ENCODE results near the gene WDFY3. TPM values are rescaled to one million over a fixed set of nuclear protein-coding genes. Genes with fewer than 3 reads are reported as not detected.
"Not testable (repeated sequence)": the region's sequence is repeated elsewhere in the genome, so short reads cannot be mapped to it uniquely, and the experiment has no call there.

WDFY3 gene
- total and polyA plus RNA-seq, 4 experiments from 2014 or later: 1.2 to 2.7 (median 2.1) TPM; not detected in 1

DNA sequence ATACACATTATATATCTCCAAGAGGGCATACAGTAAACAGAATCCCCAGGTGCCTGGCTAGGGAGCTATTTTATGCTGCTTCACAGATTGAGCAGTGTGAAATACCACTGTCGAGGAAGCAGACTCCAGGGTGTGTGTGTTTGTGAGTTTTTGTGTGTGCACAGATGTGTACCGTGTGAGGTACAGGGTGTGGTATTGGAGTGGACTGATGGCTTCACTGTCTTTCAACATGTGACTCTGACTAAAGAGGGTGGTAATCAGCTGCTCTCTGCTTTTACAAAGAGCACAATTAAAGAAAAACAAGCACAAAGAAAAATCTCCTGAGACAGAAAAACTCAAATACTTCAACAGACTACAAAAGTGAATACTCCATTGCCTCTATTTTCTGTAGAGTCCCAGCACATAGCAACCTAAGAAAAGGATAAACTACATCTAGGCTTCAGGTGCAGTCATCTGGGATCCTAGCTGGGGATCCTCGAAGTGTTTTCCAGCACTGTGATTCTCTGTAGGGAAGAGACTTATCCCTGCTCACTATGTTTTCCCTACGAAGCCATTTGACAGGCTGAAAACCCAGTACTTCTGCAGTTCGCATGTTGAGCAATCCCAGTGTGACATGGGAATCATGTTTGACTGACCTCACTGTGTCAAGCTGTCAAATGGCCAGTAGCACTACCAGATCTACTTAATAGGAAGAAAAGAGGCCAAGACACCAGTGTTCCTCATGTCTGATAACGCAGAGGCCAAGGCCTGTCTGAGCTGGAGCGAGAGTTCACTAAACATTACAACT is 283.2 kb downstream of the WDFY3 start:
- no peak for DNase-seq
- CTCF ChIA-PET (ENCODE audit: partially characterized antibody): no interaction called here
- no peaks in the 10 kb centered on the region for H3K27me3 ChIP-seq (ENCODE audit: insufficient read depth, low read length)
- POLR2A ChIA-PET (ENCODE audit: partially characterized antibody): no interaction called here
- intact Hi-C loops (cut with micrococcal nuclease): no loop called here
- no peak overlapping the region for H3K4me3 ChIP-seq (ENCODE audit: low read length in 2 of 2)
- H3K9me3 Mint-ChIP-seq: no peaks in the 10 kb centered on the region
- H3K27me3 Mint-ChIP-seq: peaks cover 2% of the 10 kb centered on the region in 2 donors
- no peak overlapping the region for H3K27ac Mint-ChIP-seq
- no peak overlapping the region for H3K27ac ChIP-seq (ENCODE audit: low read depth, low read length)
- no peaks in the 10 kb centered on the region for H3K4me1 ChIP-seq (ENCODE audit: insufficient read depth, low read length)
- H3K4me3 Mint-ChIP-seq: no peak overlapping the region
- H3K4me1 Mint-ChIP-seq: peaks cover 0 to 22% (median 4%) of the 10 kb centered on the region in 4 donors
- no peaks in the 10 kb centered on the region for H3K36me3 Mint-ChIP-seq
- H3K9me3 ChIP-seq (ENCODE audit: control insufficient read depth in 1 of 2, low read length in 2 of 2): no peaks in the 10 kb centered on the region
- no peaks in the 10 kb centered on the region for H3K36me3 ChIP-seq (ENCODE audit: insufficient read depth, low read length)

- H3K4me3 Mint-ChIP-seq; POLR2A ChIA-PET (ENCODE audit: partially characterized antibody); H3K27me3 Mint-ChIP-seq; H3K27ac Mint-ChIP-seq; H3K4me1 ChIP-seq (ENCODE audit: insufficient read depth, low read length); intact Hi-C loops (cut with micrococcal nuclease); H3K9me3 Mint-ChIP-seq; CTCF ChIA-PET (ENCODE audit: partially characterized antibody); H3K36me3 ChIP-seq (ENCODE audit: insufficient read depth, low read length); H3K9me3 ChIP-seq (ENCODE audit: control insufficient read depth in 1 of 2, low read length in 2 of 2); H3K27ac ChIP-seq (ENCODE audit: low read depth, low read length); DNase-seq; H3K36me3 Mint-ChIP-seq; H3K4me3 ChIP-seq (ENCODE audit: low read length in 2 of 2); H3K27me3 ChIP-seq (ENCODE audit: insufficient read depth, low read length): not testable (repeated sequence)
- peaks cover 0 to 22% (median 4%) of the 10 kb centered on the region in 4 donors for H3K4me1 Mint-ChIP-seq
These were observed 283.8 kb downstream of the WDFY3 start for GRCh38 chr4:84682661-84683060.

DNA sequence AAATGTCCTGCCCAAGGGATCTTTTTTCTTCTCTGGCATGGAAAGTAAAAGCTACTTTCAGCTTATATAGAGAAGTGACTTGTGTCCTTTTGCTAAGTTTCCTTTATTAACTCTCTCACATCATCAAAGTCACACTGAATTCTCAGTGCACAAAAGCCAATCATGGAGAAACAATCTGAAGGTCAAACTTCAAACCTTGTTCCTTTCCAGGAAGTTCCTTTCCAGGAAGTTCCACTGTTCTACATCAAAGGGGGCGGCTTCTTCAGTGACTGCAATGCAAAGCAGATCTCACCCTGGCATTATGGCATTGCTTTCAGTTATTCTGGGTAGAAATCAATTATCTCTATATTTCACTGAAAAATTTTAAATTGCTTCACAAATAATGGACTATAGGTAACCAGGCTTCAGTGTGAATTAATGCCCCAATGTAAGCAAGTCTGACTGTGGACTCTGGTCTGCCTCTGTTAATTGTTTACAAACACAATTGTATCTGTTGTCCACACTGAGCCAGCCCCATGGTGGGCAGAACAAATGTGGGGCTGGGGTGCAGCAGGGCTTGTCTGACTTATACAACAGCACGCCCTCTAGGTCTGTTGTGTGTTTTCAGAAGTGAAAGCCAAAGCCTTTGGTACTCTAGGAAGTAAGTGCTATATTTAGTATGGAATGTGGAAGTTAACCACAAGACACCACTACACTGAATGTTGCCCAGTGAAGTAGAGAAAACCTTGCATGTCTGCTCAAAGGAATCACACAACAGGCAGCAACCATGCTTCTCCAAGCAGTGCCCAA is 284.8 kb downstream of the WDFY3 start:
- no peak for DNase-seq

DNA sequence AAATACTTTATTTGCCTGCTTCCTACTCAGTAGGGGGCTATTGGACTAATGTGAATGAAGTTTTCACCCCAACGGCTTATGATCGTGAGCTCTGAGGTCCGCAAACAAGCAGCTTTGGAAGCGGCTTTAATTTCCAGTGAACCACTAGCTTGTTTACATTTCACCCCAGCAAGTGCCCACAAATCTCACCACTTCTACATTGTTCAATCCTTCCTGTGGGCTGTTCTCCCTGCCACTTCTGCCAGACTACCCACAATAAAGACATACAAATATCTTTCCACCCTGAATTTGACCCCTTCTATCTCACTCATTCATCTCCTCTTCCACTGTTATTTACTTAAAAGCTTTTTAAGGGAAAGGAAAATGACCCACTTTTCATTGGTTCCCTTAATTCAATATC is 285.5 kb downstream of the WDFY3 start:
- no peak for DNase-seq
- no peaks in the 10 kb centered on the region for H3K36me3 ChIP-seq (ENCODE audit: insufficient read depth, low read length)
- no peaks in the 10 kb centered on the region for H3K9me3 Mint-ChIP-seq
- peaks cover 0 to 22% (median 4%) of the 10 kb centered on the region in 4 donors for H3K4me1 Mint-ChIP-seq
- H3K27ac Mint-ChIP-seq: no peak overlapping the region
- no peaks in the 10 kb centered on the region for H3K4me1 ChIP-seq (ENCODE audit: insufficient read depth, low read length)
- no peaks in the 10 kb centered on the region for H3K27me3 ChIP-seq (ENCODE audit: insufficient read depth, low read length)
- no peak overlapping the region for H3K27ac ChIP-seq (ENCODE audit: low read depth, low read length)
- intact Hi-C loops (cut with micrococcal nuclease): no loop called here
- ChIA-PET CTCF (ENCODE audit: partially characterized antibody) (no interaction called here), POLR2A (ENCODE audit: partially characterized antibody) (no interaction called here)
- H3K36me3 Mint-ChIP-seq: no peaks in the 10 kb centered on the region
- H3K4me3 ChIP-seq (ENCODE audit: low read length in 2 of 2): no peak overlapping the region
- no peak overlapping the region for H3K4me3 Mint-ChIP-seq
- H3K27me3 Mint-ChIP-seq: peaks cover 2% of the 10 kb centered on the region in 2 donors
- no peaks in the 10 kb centered on the region for H3K9me3 ChIP-seq (ENCODE audit: control insufficient read depth in 1 of 2, low read length in 2 of 2)

More for the DNA sequence above, 284.8 kb downstream of the WDFY3 start:
- no peak overlapping the region for H3K4me3 Mint-ChIP-seq
- POLR2A ChIA-PET (ENCODE audit: partially characterized antibody): no interaction called here
- Histone ChIP-seq H3K27ac (ENCODE audit: low read depth, low read length) (no peak overlapping the region), H3K4me3 (ENCODE audit: low read length in 2 of 2) (no peak overlapping the region), H3K9me3 (ENCODE audit: control insufficient read depth in 1 of 2, low read length in 2 of 2) (no peaks in the 10 kb centered on the region), H3K36me3 (ENCODE audit: insufficient read depth, low read length) (no peaks in the 10 kb centered on the region), H3K27me3 (ENCODE audit: insufficient read depth, low read length) (no peaks in the 10 kb centered on the region), H3K4me1 (ENCODE audit: insufficient read depth, low read length) (no peaks in the 10 kb centered on the region)
- CTCF ChIA-PET (ENCODE audit: partially characterized antibody): no interaction called here
- no peaks in the 10 kb centered on the region for H3K36me3 Mint-ChIP-seq
- H3K27ac Mint-ChIP-seq: no peak overlapping the region
- peaks cover 2% of the 10 kb centered on the region in 2 donors for H3K27me3 Mint-ChIP-seq
- no peaks in the 10 kb centered on the region for H3K9me3 Mint-ChIP-seq
- H3K4me1 Mint-ChIP-seq: peaks cover 0 to 22% (median 4%) of the 10 kb centered on the region in 4 donors
- intact Hi-C loops (cut with micrococcal nuclease): no loop called here

DNA sequence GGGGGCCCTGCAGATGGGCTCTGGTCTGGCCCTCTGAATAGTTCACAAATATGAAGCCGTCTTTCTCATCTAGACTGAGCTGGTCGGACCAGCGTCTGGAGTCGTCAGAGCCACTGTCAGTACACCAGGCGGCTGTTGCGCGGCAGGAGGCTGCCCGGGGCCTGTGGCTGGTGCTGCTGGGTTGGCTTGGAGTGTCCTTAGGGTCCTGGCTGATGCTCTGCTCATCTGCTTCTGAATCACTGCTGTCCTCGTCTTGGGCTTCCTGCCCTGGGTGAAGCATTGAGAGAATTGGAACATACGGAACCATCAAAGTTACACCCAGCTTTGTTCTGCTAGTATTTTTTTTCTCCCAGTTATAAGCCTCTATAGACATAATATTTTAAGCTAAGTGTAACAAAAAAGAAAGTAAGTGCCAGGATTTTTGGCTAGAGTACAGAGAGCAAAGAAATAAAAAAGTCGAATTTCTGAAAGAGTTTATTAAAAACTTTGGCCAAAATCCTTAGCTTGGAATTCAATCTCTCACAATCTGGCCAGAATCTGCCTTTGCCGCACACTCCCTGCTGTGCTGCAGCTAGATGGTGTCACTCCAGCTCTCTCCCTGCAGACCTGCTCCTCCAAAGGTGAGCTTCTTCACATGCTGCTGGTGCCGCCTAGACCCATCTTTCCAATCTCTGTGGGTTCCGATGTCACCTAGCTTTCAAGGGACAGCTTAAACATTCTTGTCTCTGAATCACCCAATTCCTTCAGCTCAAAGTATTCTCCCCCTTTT is 287.3 kb downstream of the WDFY3 start:
- H3K4me1 Mint-ChIP-seq: peaks cover 0 to 10% (median 4%) of the 10 kb centered on the region in 4 donors
- H3K36me3 ChIP-seq (ENCODE audit: insufficient read depth, low read length): no peaks in the 10 kb centered on the region
- no peaks in the 10 kb centered on the region for H3K9me3 Mint-ChIP-seq
- no peak for DNase-seq
- H3K36me3 Mint-ChIP-seq: no peaks in the 10 kb centered on the region
- no peak overlapping the region for H3K4me3 Mint-ChIP-seq
- ChIA-PET POLR2A (ENCODE audit: partially characterized antibody) (no interaction called here), CTCF (ENCODE audit: partially characterized antibody) (no interaction called here)
- H3K27ac Mint-ChIP-seq: no peak overlapping the region
- H3K27ac ChIP-seq (ENCODE audit: low read depth, low read length): no peak overlapping the region
- H3K27me3 ChIP-seq (ENCODE audit: insufficient read depth, low read length): no peaks in the 10 kb centered on the region
- H3K27me3 Mint-ChIP-seq: peaks cover 2% of the 10 kb centered on the region in 2 donors
- no peaks in the 10 kb centered on the region for H3K9me3 ChIP-seq (ENCODE audit: control insufficient read depth in 1 of 2, low read length in 2 of 2)
- no peak overlapping the region for H3K4me3 ChIP-seq (ENCODE audit: low read length in 2 of 2)
- H3K4me1 ChIP-seq (ENCODE audit: insufficient read depth, low read length): no peaks in the 10 kb centered on the region
- intact Hi-C loops (cut with micrococcal nuclease): no loop called here

GRCh38 chr4:84677995-84678394 is 288.5 kb downstream of the WDFY3 start:
- ChIA-PET CTCF (ENCODE audit: partially characterized antibody) (no interaction called here), POLR2A (ENCODE audit: partially characterized antibody) (no interaction called here)
- Mint-ChIP-seq H3K4me3 (no peak overlapping the region), H3K27me3 (peaks cover 0 to 2% of the 10 kb centered on the region in 2 donors), H3K4me1 (peaks cover 0 to 9% (median 4%) of the 10 kb centered on the region in 4 donors), H3K36me3 (no peaks in the 10 kb centered on the region), H3K27ac (no peak overlapping the region), H3K9me3 (no peaks in the 10 kb centered on the region)
- intact Hi-C loops (cut with micrococcal nuclease): no loop called here
- H3K27me3 ChIP-seq (ENCODE audit: insufficient read depth, low read length): no peaks in the 10 kb centered on the region
- no peak for DNase-seq
- no peak overlapping the region for H3K27ac ChIP-seq (ENCODE audit: low read depth, low read length)
- no peaks in the 10 kb centered on the region for H3K9me3 ChIP-seq (ENCODE audit: control insufficient read depth in 1 of 2, low read length in 2 of 2)
- H3K4me1 ChIP-seq (ENCODE audit: insufficient read depth, low read length): no peaks in the 10 kb centered on the region
- no peak overlapping the region for H3K4me3 ChIP-seq (ENCODE audit: low read length in 2 of 2)
- no peaks in the 10 kb centered on the region for H3K36me3 ChIP-seq (ENCODE audit: insufficient read depth, low read length)

DNA sequence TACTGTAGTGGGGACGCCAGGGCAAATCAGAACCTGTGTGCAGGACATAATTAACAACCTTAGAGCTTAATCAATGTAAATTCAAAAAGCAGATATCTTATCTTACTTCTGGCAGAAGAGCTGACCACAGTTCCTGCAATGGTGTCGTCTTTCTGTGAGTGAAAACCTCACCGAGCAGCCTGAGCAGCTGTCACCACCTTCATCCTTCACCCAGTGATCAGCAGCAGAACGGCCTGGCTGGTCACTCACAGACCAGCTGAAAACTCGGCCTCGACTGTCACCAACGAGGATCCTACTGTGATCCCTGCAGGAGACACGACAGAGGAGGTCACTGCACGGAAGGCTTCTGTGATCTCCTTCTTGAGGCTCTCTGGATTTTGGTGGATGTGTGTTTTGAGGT is 289.4 kb downstream of the WDFY3 start:
- H3K27me3 ChIP-seq (ENCODE audit: insufficient read depth, low read length): no peaks in the 10 kb centered on the region
- Mint-ChIP-seq H3K9me3 (no peaks in the 10 kb centered on the region), H3K27me3 (peaks cover 0 to 2% of the 10 kb centered on the region in 2 donors), H3K4me3 (no peak overlapping the region), H3K4me1 (peaks cover 0 to 9% (median 4%) of the 10 kb centered on the region in 4 donors), H3K36me3 (no peaks in the 10 kb centered on the region), H3K27ac (no peak overlapping the region)
- no peaks in the 10 kb centered on the region for H3K9me3 ChIP-seq (ENCODE audit: control insufficient read depth in 1 of 2, low read length in 2 of 2)
- intact Hi-C loops (cut with micrococcal nuclease): no loop called here
- no peak for DNase-seq
- ChIA-PET POLR2A (ENCODE audit: partially characterized antibody) (interaction anchor here (0.7 kb wide), 1 partner anchor 19 kb away, joined by 3 read pairs; no protein-coding TSS in a partner anchor), CTCF (ENCODE audit: partially characterized antibody) (no interaction called here)
- H3K4me3 ChIP-seq (ENCODE audit: low read length in 2 of 2): no peak overlapping the region
- H3K4me1 ChIP-seq (ENCODE audit: insufficient read depth, low read length): no peaks in the 10 kb centered on the region
- no peak overlapping the region for H3K27ac ChIP-seq (ENCODE audit: low read depth, low read length)
- H3K36me3 ChIP-seq (ENCODE audit: insufficient read depth, low read length): no peaks in the 10 kb centered on the region

Measured in CD4-positive, alpha-beta memory T cell (primary cell).